Retinal pigment epithelial cell (primary cell): ENCODE results near the gene IRF9.

Source experiments
- DNase-seq: peaks from one replicate; pipeline ENCODE4 v3.0.0-alpha.2; 2010; ENCODE audit warnings: low read depth
- H3K4me3 ChIP-seq: 2 replicates; pipeline ENCODE4 v1.5.1; 2011; ENCODE audit warnings: mild to moderate bottlenecking, low read length, control low read depth, moderate library complexity
- TF ChIP-seq, protein P1 (sequence below): conservative IDR thresholded peaks from 2 replicates; pipeline ENCODE4 v1.5.1; 2011; ENCODE audit warnings: low read depth, low read length, control low read depth, inconsistent platforms

IRF9 gene

DNA sequence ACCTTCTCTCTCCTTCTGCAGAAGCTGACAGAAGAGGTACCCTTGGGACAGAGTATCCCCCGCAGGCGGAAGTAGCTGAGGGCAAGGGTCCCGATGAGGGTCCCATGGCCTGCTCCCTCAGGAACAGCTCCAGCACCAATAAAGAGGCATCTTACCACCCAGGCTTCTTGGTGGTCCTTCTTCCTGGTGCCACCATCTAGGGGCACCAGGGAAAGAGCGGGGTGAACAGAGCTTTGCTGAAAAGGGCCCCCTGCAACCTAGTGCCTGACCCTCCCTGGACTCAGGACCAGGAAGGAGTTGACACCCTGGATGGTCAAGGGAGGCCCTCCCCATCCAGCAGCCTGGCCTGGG lies 591 bp upstream of the IRF9 start:
- TF ChIP-seq, protein P1, sequence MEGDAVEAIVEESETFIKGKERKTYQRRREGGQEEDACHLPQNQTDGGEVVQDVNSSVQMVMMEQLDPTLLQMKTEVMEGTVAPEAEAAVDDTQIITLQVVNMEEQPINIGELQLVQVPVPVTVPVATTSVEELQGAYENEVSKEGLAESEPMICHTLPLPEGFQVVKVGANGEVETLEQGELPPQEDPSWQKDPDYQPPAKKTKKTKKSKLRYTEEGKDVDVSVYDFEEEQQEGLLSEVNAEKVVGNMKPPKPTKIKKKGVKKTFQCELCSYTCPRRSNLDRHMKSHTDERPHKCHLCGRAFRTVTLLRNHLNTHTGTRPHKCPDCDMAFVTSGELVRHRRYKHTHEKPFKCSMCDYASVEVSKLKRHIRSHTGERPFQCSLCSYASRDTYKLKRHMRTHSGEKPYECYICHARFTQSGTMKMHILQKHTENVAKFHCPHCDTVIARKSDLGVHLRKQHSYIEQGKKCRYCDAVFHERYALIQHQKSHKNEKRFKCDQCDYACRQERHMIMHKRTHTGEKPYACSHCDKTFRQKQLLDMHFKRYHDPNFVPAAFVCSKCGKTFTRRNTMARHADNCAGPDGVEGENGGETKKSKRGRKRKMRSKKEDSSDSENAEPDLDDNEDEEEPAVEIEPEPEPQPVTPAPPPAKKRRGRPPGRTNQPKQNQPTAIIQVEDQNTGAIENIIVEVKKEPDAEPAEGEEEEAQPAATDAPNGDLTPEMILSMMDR = no peak
- no peak for DNase-seq
- no peak overlapping the region for H3K4me3 ChIP-seq

DNA sequence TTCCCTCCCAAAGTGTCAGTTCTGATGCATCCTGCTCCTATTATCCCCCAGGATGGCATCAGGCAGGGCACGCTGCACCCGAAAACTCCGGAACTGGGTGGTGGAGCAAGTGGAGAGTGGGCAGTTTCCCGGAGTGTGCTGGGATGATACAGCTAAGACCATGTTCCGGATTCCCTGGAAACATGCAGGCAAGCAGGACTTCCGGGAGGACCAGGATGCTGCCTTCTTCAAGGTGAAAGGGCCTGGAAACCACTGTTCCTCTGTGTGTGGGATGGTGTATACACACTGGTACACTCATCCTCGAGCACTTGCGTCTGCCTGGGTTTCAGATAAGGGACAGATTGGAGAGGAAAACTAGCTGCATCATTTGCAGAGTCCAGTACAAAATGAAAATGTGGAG lies 1.0 kb downstream of the IRF9 start:
- TF ChIP-seq, protein P1 = no peak
- DNase-seq = no peak
- H3K4me3 ChIP-seq = peak overlapping the region; percentile 88

DNA sequence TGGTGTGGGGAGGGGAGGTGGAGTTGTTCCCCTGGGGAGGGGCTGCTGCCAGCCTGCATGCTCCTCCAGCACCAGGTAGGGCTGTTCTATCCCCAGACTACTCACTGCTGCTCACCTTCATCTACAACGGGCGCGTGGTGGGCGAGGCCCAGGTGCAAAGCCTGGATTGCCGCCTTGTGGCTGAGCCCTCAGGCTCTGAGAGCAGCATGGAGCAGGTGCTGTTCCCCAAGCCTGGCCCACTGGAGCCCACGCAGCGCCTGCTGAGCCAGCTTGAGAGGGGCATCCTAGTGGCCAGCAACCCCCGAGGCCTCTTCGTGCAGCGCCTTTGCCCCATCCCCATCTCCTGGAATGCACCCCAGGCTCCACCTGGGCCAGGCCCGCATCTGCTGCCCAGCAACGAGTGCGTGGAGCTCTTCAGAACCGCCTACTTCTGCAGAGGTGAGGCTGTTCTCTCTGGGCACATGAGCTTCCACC lies 3.5 kb downstream of the IRF9 start:
- no peak overlapping the region for H3K4me3 ChIP-seq
- no peak for DNase-seq
- TF ChIP-seq, protein P1 = no peak

DNA sequence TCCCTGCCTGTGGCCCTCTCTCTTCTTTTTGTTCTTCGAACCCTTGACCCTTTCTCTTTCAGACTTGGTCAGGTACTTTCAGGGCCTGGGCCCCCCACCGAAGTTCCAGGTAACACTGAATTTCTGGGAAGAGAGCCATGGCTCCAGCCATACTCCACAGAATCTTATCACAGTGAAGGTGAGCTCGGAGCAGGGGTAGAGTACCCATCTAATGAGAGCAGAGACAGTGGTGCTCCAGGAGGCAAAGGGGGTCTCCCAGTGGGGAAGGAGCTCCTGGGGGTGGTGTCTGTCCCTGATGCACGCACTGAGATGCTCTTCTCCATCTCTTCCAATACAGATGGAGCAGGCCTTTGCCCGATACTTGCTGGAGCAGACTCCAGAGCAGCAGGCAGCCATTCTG lies 4.7 kb downstream of the IRF9 start:
- TF ChIP-seq, protein P1 = no peak
- DNase-seq = no peak
- H3K4me3 ChIP-seq = no peak overlapping the region

DNA sequence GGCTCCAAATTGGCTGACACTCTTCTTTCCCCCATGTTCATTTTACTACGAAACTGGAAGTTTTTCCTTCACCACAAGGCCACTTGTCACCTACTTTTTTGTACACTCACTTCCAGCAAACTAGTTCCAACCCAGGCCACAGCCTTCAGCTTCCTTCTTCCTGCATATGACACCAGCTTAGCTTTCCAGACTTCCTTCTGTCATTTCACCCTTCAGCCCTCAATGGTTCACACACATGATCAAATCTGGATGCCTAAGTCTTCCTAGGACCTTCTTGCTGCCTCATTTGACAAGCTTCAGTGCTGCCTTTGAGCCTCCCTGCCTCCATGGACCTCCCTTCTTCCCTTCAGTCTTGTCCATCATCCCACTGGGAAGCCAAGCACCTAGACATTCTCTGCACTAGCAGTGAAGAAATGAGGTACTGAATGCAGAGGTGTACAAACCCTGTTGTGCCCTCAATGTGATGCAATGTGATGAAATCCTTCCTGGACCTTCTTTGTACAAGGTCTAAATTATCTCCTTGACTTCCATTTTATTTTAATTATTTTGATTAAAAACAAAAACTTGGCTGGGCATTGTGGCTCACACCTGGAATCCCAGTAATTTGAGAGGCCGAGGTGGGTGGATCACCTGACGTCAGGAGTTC lies 6.5 kb downstream of the IRF9 start:
- no peak for DNase-seq
- TF ChIP-seq, protein P1 = no peak

DNA sequence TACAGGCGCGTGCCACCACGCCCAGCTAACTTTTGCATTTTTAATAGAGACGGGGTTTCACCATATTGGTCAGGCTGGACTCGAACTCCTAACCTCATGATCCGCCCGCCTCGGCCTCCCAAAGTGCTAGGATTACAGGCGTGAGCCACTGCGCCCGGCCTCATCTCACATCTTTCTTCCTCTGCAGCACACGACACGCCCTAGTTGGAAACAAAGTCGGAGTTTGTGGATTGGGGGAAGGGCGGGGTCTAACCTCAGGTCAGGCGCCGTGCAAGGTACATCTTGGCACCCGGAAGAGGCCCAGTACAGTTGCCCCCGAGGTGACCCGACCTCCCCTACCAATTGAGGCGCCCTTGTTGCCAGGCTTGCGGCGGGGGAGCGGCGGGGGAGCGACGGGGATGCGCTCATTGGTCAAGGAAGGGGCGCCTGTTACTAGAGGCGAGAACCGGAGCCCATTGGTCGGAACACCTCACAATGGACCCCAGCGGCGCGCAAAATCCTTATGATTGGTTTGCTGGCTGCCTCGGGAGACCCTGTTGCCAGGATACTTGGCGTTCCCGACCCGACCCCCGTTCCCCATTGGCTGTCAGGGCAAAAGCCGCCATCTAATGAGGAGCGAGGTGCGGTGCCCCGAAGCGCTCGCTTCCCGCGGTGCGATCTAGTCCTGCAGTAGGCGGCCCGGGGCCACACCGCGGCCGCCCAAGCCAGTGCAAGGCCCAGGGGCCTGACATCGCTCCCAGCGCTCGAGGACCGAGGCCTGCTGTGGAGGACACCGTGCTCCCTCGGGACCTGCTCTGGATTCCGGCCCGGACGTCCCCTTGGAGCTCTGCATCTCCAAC lies 10.6 kb downstream of the IRF9 start, which contains the start of gene REC8:
TSS of gene REC8 (plus strand) at position 659 of the 839 bp plus-strand sequence. CDS start 473 bp downstream, outside the sequence.
- TF ChIP-seq, protein P1 = no peak
- DNase-seq = peak; percentile 99

More for the DNA sequence above, 6.5 kb downstream of the IRF9 start:
- H3K4me3 ChIP-seq = no peak overlapping the region

More for the DNA sequence above, 10.6 kb downstream of the IRF9 start, which contains the start of gene REC8:
- H3K4me3 ChIP-seq = peak within 1 kb of the TSS; percentile 96
